Neural cell (in vitro differentiated cells): ENCODE results near the gene DYNC2H1. TPM values are rescaled to one million over a fixed set of nuclear protein-coding genes. Genes with fewer than 3 reads are reported as not detected.
A peak's percentile ranks its signal among the peaks of the same experiment; 100 is the strongest.

Experiments
- H2AFZ ChIP-seq: fragments of 200-600, 300-800 bp; sonication (generic), shearing (Covaris generic); 2 replicates; pipeline ENCODE4 v1.6.0; 2014; ENCODE audit warnings: low read depth, mild to moderate bottlenecking, antibody characterized with exemption, low read length, moderate library complexity
- H3F3A ChIP-seq: fragments of 200-600 bp; shearing (Covaris generic); 2 replicates; pipeline ENCODE4 v1.6.1; 2016; ENCODE audit warnings: mild to moderate bottlenecking, moderate library complexity, mixed read lengths, antibody characterized with exemption, low read length; ENCODE audit not compliant: insufficient read depth, poor library complexity, severe bottlenecking
- H3K27ac ChIP-seq: fragments of 200-600, 300-800 bp; sonication (generic), shearing (Covaris generic); 2 replicates; pipeline ENCODE4 v1.5.1; 2014; ENCODE audit warnings: mild to moderate bottlenecking, low read length, moderate library complexity
- H3K27me3 ChIP-seq: fragments of 300-800, 200-600 bp; sonication (generic), shearing (Covaris generic); 2 replicates; pipeline ENCODE4 v1.6.0; 2014; ENCODE audit warnings: mild to moderate bottlenecking, low read depth, low read length, moderate library complexity; ENCODE audit not compliant: insufficient read depth
- H3K36me3 ChIP-seq: fragments of 300-800, 200-600 bp; sonication (generic), shearing (Covaris generic); 2 replicates; pipeline ENCODE4 v1.5.1; 2014; ENCODE audit warnings: mild to moderate bottlenecking, antibody characterized with exemption, low read length, moderate library complexity; ENCODE audit not compliant: insufficient read depth
- H3K4me2 ChIP-seq: fragments of 300-800, 200-600 bp; sonication (generic), shearing (Covaris generic); 2 replicates; pipeline ENCODE4 v1.6.0; 2014; ENCODE audit warnings: mild to moderate bottlenecking, low read length
- H3K4me3 ChIP-seq: fragments of 300-800, 200-600 bp; sonication (generic), shearing (Covaris generic); 2 replicates; pipeline ENCODE4 v1.5.1; 2014; ENCODE audit warnings: mild to moderate bottlenecking, low read length, moderate library complexity
- H3K79me2 ChIP-seq: fragments of 200-600 bp; shearing (Covaris generic); replicated peaks from 2 replicates; pipeline ENCODE4 v1.6.0; 2014; ENCODE audit warnings: mild to moderate bottlenecking, low read length, moderate library complexity; ENCODE audit not compliant: insufficient read depth
- H3K9ac ChIP-seq: fragments of 300-800, 200-600 bp; sonication (generic), shearing (Covaris generic); 2 replicates; pipeline ENCODE4 v1.6.1; 2016; ENCODE audit warnings: mild to moderate bottlenecking, low read length, mixed read lengths
- H3K9me2 ChIP-seq: fragments of 200-600 bp; shearing (Covaris generic); 2 replicates; pipeline ENCODE4 v1.6.1; 2016; ENCODE audit warnings: mild to moderate bottlenecking, low read length, mixed read lengths; ENCODE audit not compliant: insufficient read depth
- H3K9me3 ChIP-seq: fragments of 200-600, 300-800 bp; sonication (generic), shearing (Covaris generic); 2 replicates; pipeline ENCODE4 v1.6.1; 2016; ENCODE audit warnings: mild to moderate bottlenecking, mixed run types, low read length, moderate library complexity, mixed read lengths
- H4K20me1 ChIP-seq: fragments of 200-600 bp; shearing (Covaris generic); 2 replicates; pipeline ENCODE4 v1.6.1; 2016; ENCODE audit warnings: mild to moderate bottlenecking, mixed run types; ENCODE audit not compliant: insufficient read depth
- CTCF ChIP-seq: fragments of 450-650 bp; IDR thresholded peaks from 2 replicates; pipeline ENCODE4 v1.5.1; 2014; ENCODE audit warnings: antibody characterized with exemption, mild to moderate bottlenecking, moderate library complexity; ENCODE audit not compliant: poor library complexity, severe bottlenecking
- EP300 ChIP-seq: fragments of 450-650 bp; conservative IDR thresholded peaks from 2 replicates; pipeline ENCODE4 v1.6.1; 2014; ENCODE audit warnings: antibody characterized with exemption, mild to moderate bottlenecking, moderate library complexity; ENCODE audit not compliant: poor library complexity, severe bottlenecking
- EZH2 ChIP-seq: fragments of 200-600, 300-800 bp; shearing (Covaris generic), sonication (generic); IDR thresholded peaks from 2 replicates; pipeline ENCODE4 v1.6.1; 2014; ENCODE audit warnings: antibody characterized with exemption, low read length, borderline replicate concordance, mild to moderate bottlenecking; ENCODE audit not compliant: insufficient read depth, poor library complexity, severe bottlenecking
- MXI1 ChIP-seq: fragments of 450-650 bp; conservative IDR thresholded peaks from 2 replicates; pipeline ENCODE4 v1.6.1; 2014; ENCODE audit warnings: antibody characterized with exemption, mild to moderate bottlenecking; ENCODE audit not compliant: poor library complexity, severe bottlenecking
- POLR2AphosphoS5 ChIP-seq: IDR thresholded peaks from 2 replicates; pipeline ENCODE4 v1.6.1; 2012
- RAD21 ChIP-seq: fragments of 450-650 bp; conservative IDR thresholded peaks from 2 replicates; pipeline ENCODE4 v1.6.1; 2014; ENCODE audit warnings: antibody characterized with exemption, mild to moderate bottlenecking, moderate library complexity
- REST ChIP-seq: IDR thresholded peaks from 2 replicates; pipeline ENCODE4 v1.6.1; 2012; ENCODE audit warnings: borderline replicate concordance
- SMC3 ChIP-seq: fragments of 450-650 bp; conservative IDR thresholded peaks from 2 replicates; pipeline ENCODE4 v1.6.1; 2014; ENCODE audit warnings: antibody characterized with exemption, mild to moderate bottlenecking, moderate library complexity; ENCODE audit not compliant: poor library complexity
- TAF1 ChIP-seq: IDR thresholded peaks from 2 replicates; pipeline ENCODE4 v1.6.1; 2012; ENCODE audit warnings: low read depth
- polyA plus RNA-seq: library from polyadenylated mRNA; depleted of rRNA; stranded (reverse); fragments of >200 nt; gene quantifications from 2 replicates; pipeline ENCODE4 v1.2.3, GENCODE V29; 2014

Gene DYNC2H1
- polyA plus RNA-seq, 1 donor from 2014 or later, result 14.1 TPM

- no peaks in the 10 kb centered on the region for H4K20me1 ChIP-seq
- no peak overlapping the region for H3K9ac ChIP-seq
- no peak overlapping the region for H3K4me2 ChIP-seq
- no peaks in the 10 kb centered on the region for H3K36me3 ChIP-seq
- H3F3A ChIP-seq, result no peaks in the 10 kb centered on the region
- TF ChIP-seq RAD21 (no peak), POLR2AphosphoS5 (no peak), TAF1 (no peak), EZH2 (no peak), MXI1 (no peak), SMC3 (no peak), EP300 (no peak), CTCF (no peak), REST (no peak)
- H3K4me3 ChIP-seq, result peak overlapping the region; percentile 27
- no peak overlapping the region for H3K27ac ChIP-seq
- H3K79me2 ChIP-seq, result peaks cover 2% of the 10 kb centered on the region
- no peak overlapping the region for H2AFZ ChIP-seq
- no peaks in the 10 kb centered on the region for H3K27me3 ChIP-seq
- H3K9me3 ChIP-seq, result no peaks in the 10 kb centered on the region
- H3K9me2 ChIP-seq, result no peaks in the 10 kb centered on the region
Observed at GRCh38 chr11:103112364-103112763, 3.1 kb downstream of the DYNC2H1 start.

GRCh38 chr11:103114836-103115235 is 5.6 kb downstream of the DYNC2H1 start:
- Histone ChIP-seq H3K27ac (no peak overlapping the region), H3K9me2 (no peaks in the 10 kb centered on the region), H3K36me3 (no peaks in the 10 kb centered on the region), H3K4me3 (no peak overlapping the region), H3K4me2 (no peak overlapping the region), H3K9ac (no peak overlapping the region), H3K27me3 (no peaks in the 10 kb centered on the region), H3F3A (no peaks in the 10 kb centered on the region), H3K79me2 (peaks cover 2% of the 10 kb centered on the region), H2AFZ (no peak overlapping the region), H3K9me3 (no peaks in the 10 kb centered on the region), H4K20me1 (no peaks in the 10 kb centered on the region)
- TF ChIP-seq CTCF, result no peak
- no peak for TF ChIP-seq RAD21
- no peak for TF ChIP-seq MXI1
- no peak for TF ChIP-seq POLR2AphosphoS5
- no peak for TF ChIP-seq EZH2
- no peak for TF ChIP-seq REST
- no peak for TF ChIP-seq TAF1
- TF ChIP-seq SMC3, result no peak
- no peak for TF ChIP-seq EP300
